ENCODE data around the gene DCC.

The DCC gene

GRCh38 chr18:52484977-52485376, 145.0 kb downstream of the DCC start:
- no peak for DNase-seq (ENCODE audit: low spot score)
- Histone ChIP-seq H3K4me3 (no peak overlapping the region), H3K27ac (no peak overlapping the region)
- TF ChIP-seq CTCF (IDR thresholded peaks at IDR 0.05): no peak

- no peak overlapping the region for H3K27ac ChIP-seq
- TF ChIP-seq CTCF (IDR thresholded peaks at IDR 0.05): no peak
- DNase-seq (ENCODE audit: low spot score): no peak
- no peak overlapping the region for H3K4me3 ChIP-seq
These were observed 146.1 kb downstream of the DCC start for GRCh38 chr18:52486052-52486451.

GRCh38 chr18:52489396-52490306, 149.7 kb downstream of the DCC start:
- no peak overlapping the region for H3K4me3 ChIP-seq
- TF ChIP-seq CTCF (IDR thresholded peaks at IDR 0.05): no peak

GRCh38 chr18:52496426-52496825, 156.4 kb downstream of the DCC start:
- TF ChIP-seq CTCF (IDR thresholded peaks at IDR 0.05): no peak
- H3K4me3 ChIP-seq: no peak overlapping the region
- no peak overlapping the region for H3K27ac ChIP-seq
- no peak for DNase-seq (ENCODE audit: low spot score)

More at GRCh38 chr18:52489396-52490306, 149.7 kb downstream of the DCC start:
- no peak overlapping the region for H3K27ac ChIP-seq
- no peak for DNase-seq (ENCODE audit: low spot score)

GRCh38 chr18:52499016-52499415, 159.0 kb downstream of the DCC start:
- no peak for DNase-seq (ENCODE audit: low spot score)
- no peak overlapping the region for H3K4me3 ChIP-seq
- H3K27ac ChIP-seq: no peak overlapping the region
- no peak for TF ChIP-seq CTCF (IDR thresholded peaks at IDR 0.05)

- no peak for DNase-seq (ENCODE audit: low spot score)
- no peak overlapping the region for H3K4me3 ChIP-seq
- no peak overlapping the region for H3K27ac ChIP-seq
- TF ChIP-seq CTCF (IDR thresholded peaks at IDR 0.05): no peak
These were observed 159.6 kb downstream of the DCC start for GRCh38 chr18:52499644-52500043.

GRCh38 chr18:52504589-52504988, 164.6 kb downstream of the DCC start:
- TF ChIP-seq CTCF (IDR thresholded peaks at IDR 0.05): no peak
- Histone ChIP-seq H3K27ac (no peak overlapping the region), H3K4me3 (no peak overlapping the region)
- DNase-seq (ENCODE audit: low spot score): no peak
